ENCODE results near the gene USHBP1.

USHBP1 gene

GRCh38 chr19:17242431-17243208, 21.9 kb downstream of the USHBP1 start:
- Histone ChIP-seq H3K27ac (ENCODE audit: low read length) (no peak overlapping the region), H3K27me3 (replicated peaks; ENCODE audit: insufficient read depth, low read length) (no peaks in the 10 kb centered on the region), H4K20me1 (ENCODE audit: insufficient read depth, low read length) (no peaks in the 10 kb centered on the region), H3F3A (ENCODE audit: insufficient read depth, low read length) (peaks cover 7% of the 10 kb centered on the region; the same call in 1 of the 2 replicates), H3K36me3 (replicated peaks; ENCODE audit: insufficient read depth, low read length) (no peaks in the 10 kb centered on the region), H3K9me2 (replicated peaks; ENCODE audit: insufficient read depth, low read length) (no peaks in the 10 kb centered on the region), H2AFZ (ENCODE audit: low read length) (no peak overlapping the region), H3K4me3 (ENCODE audit: low read length) (no peak overlapping the region), H3K9ac (ENCODE audit: low read length) (no peak overlapping the region), H3K4me1 (ENCODE audit: low read length) (peaks cover 13% of the 10 kb centered on the region; the same call in 1 of the 2 replicates), H3K4me2 (ENCODE audit: low read depth, low read length) (no peak overlapping the region), H3K79me2 (ENCODE audit: low read length) (peaks cover 16% of the 10 kb centered on the region), H3K9me3 (replicated peaks; ENCODE audit: insufficient read depth, low read length) (no peaks in the 10 kb centered on the region)
- TF ChIP-seq EZH2phosphoT487 (IDR thresholded peaks at IDR 0.05; ENCODE audit: low read length) (no peak), CTCF (IDR thresholded peaks at IDR 0.05; ENCODE audit: low read length) (no peak), EZH2 (optimal IDR thresholded peaks at IDR 0.05; ENCODE audit: low read depth, low read length) (no peak)
- DNase-seq = no peak

DNA sequence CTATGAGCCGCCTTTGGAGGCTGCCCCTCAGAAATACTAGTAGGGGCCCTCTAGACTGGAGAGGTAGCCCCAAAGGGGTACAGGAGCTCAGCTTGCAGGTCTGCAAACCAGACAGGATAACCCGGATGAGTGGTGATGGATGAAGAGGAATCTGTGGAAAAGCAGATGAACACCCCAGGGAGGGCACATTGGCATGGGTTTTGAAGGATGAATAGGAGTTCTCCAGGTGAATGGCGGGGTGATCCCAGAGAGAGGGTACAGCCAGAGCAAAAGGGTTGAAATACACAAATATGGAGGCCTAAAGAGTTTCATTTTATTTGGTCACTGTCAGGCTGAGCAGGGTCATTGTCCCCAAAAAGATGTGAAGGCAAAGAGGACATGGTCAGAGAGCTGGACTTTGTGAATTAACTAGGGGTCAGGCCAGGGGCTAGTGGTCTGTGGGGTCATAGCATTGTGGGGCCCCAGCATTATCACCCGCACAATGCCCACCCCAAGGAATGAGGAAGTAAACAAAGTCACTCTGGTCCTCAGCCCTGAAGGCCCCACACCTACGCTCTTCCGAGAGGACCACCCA, 23.6 kb downstream of the USHBP1 start:
- no peak overlapping the region for H2AFZ ChIP-seq (ENCODE audit: low read length)
- H3K4me3 ChIP-seq (ENCODE audit: low read length) = no peak overlapping the region
- no peak overlapping the region for H3K27ac ChIP-seq (ENCODE audit: low read length)
- no peaks in the 10 kb centered on the region for H4K20me1 ChIP-seq (ENCODE audit: insufficient read depth, low read length)
- no peaks in the 10 kb centered on the region for H3K36me3 ChIP-seq (replicated peaks; ENCODE audit: insufficient read depth, low read length)
- no peak overlapping the region for H3K9ac ChIP-seq (ENCODE audit: low read length)
- no peaks in the 10 kb centered on the region for H3K9me3 ChIP-seq (replicated peaks; ENCODE audit: insufficient read depth, low read length)
- TF ChIP-seq CTCF (IDR thresholded peaks at IDR 0.05; ENCODE audit: low read length) (no peak), EZH2phosphoT487 (IDR thresholded peaks at IDR 0.05; ENCODE audit: low read length) (no peak), EZH2 (optimal IDR thresholded peaks at IDR 0.05; ENCODE audit: low read depth, low read length) (no peak)
- H3K27me3 ChIP-seq (replicated peaks; ENCODE audit: insufficient read depth, low read length) = no peaks in the 10 kb centered on the region
- H3K79me2 ChIP-seq (ENCODE audit: low read length) = peaks cover 16% of the 10 kb centered on the region
- H3F3A ChIP-seq (ENCODE audit: insufficient read depth, low read length) = no peaks in the 10 kb centered on the region
- no peak for DNase-seq
- no peaks in the 10 kb centered on the region for H3K9me2 ChIP-seq (replicated peaks; ENCODE audit: insufficient read depth, low read length)
- 0 out of 2 replicates have a peak, but pooled peaks cover 7% of the 10 kb centered on the region for H3K4me1 ChIP-seq (ENCODE audit: low read length)
- H3K4me2 ChIP-seq (ENCODE audit: low read depth, low read length) = no peak overlapping the region

DNA sequence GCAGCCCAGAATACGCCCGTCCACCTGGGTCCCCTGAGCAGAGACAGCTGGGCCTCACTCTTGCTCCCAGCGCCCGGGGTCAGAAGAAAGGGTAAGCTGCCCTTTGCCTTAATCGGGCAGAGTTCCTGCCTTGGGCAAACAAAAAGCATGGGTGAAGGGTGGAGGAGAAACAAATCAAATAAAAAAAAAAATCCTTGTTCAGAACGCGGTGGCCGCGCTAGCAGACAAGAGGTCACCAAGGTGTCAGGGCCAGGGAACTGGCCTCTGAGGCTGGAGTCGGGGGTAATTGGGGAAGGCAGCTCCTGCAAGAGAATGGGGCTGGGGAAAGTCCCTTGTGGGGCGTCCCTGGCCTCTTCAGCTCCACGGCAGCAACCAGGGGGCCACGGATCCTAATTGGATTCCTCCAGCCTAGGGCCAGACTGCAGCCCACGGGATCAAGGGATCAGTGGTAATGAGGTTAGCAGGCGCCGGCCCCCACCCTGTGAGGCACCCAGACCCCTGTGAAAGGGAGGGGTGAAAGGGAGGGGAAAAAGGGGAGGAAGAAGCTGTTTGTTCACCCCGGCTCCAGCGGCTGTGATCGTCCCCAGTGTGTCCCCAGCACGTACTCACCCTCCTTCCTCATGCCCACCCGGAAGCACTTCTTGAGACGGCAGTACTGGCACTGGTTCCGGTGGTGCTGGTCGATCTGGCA, 24.3 kb downstream of the USHBP1 start:
- DNase-seq = no peak
- TF ChIP-seq EZH2phosphoT487 (IDR thresholded peaks at IDR 0.05; ENCODE audit: low read length) (no peak), CTCF (IDR thresholded peaks at IDR 0.05; ENCODE audit: low read length) (no peak), EZH2 (optimal IDR thresholded peaks at IDR 0.05; ENCODE audit: low read depth, low read length) (no peak)
- H3K9ac ChIP-seq (ENCODE audit: low read length) = no peak overlapping the region
- no peak overlapping the region for H3K4me3 ChIP-seq (ENCODE audit: low read length)
- H3K9me3 ChIP-seq (replicated peaks; ENCODE audit: insufficient read depth, low read length) = no peaks in the 10 kb centered on the region
- no peak overlapping the region for H2AFZ ChIP-seq (ENCODE audit: low read length)
- H3K36me3 ChIP-seq (replicated peaks; ENCODE audit: insufficient read depth, low read length) = no peaks in the 10 kb centered on the region
- no peaks in the 10 kb centered on the region for H3K9me2 ChIP-seq (replicated peaks; ENCODE audit: insufficient read depth, low read length)
- H3K27ac ChIP-seq (ENCODE audit: low read length) = no peak overlapping the region
- 0 out of 2 replicates have a peak, but pooled peaks cover 7% of the 10 kb centered on the region for H3K4me1 ChIP-seq (ENCODE audit: low read length)
- H3K79me2 ChIP-seq (ENCODE audit: low read length) = peaks cover 16% of the 10 kb centered on the region
- H3F3A ChIP-seq (ENCODE audit: insufficient read depth, low read length) = no peaks in the 10 kb centered on the region
- H4K20me1 ChIP-seq (ENCODE audit: insufficient read depth, low read length) = no peaks in the 10 kb centered on the region
- H3K4me2 ChIP-seq (ENCODE audit: low read depth, low read length) = no peak overlapping the region
- no peaks in the 10 kb centered on the region for H3K27me3 ChIP-seq (replicated peaks; ENCODE audit: insufficient read depth, low read length)
